LNCaP clone FGC (cell line): ENCODE results near the gene TLCD3B.

Experiments
- DNase-seq: peaks from one replicate; pipeline ENCODE4 v3.0.0-alpha.2; 2011; ENCODE audit warnings: low read depth
- H3K4me3 ChIP-seq: 2 replicates; pipeline ENCODE4 v1.5.1; 2011; ENCODE audit warnings: mild to moderate bottlenecking, low read depth, low read length, control low read depth
- CTCF ChIP-seq: IDR thresholded peaks from 2 replicates; pipeline ENCODE4 v1.5.1; 2012; ENCODE audit warnings: mild to moderate bottlenecking; ENCODE audit not compliant: control insufficient read depth, insufficient read depth; ENCODE audit errors: extremely low read depth

Gene TLCD3B

GRCh38 chr16:30030841-30031413, at the start of gene TLCD3B:
Gene TLCD3B, minus strand, starts transcription at chr16:30031271. Its CDS starts 744 bp downstream, at chr16:30030527.
- no peak within 1 kb of the TSS for H3K4me3 ChIP-seq
- no peak for TF ChIP-seq CTCF
- no peak for DNase-seq

- no peak overlapping the region for H3K4me3 ChIP-seq
- DNase-seq, result no peak
- no peak for TF ChIP-seq CTCF
These were observed 48.4 kb upstream of the TLCD3B start for GRCh38 chr16:30079480-30079879.

GRCh38 chr16:30078744-30079143, 47.7 kb upstream of the TLCD3B start:
- no peak for DNase-seq
- no peak for TF ChIP-seq CTCF
- no peak overlapping the region for H3K4me3 ChIP-seq

- DNase-seq, result no peak
- no peak overlapping the region for H3K4me3 ChIP-seq
- TF ChIP-seq CTCF, result no peak
These were observed 46.6 kb upstream of the TLCD3B start for GRCh38 chr16:30077656-30078055.

GRCh38 chr16:30076276-30076791, 45.3 kb upstream of the TLCD3B start:
- no peak for TF ChIP-seq CTCF
- no peak for DNase-seq
- H3K4me3 ChIP-seq, result peak overlapping the region; percentile 99

GRCh38 chr16:30075503-30076275, 44.6 kb upstream of the TLCD3B start, which contains the start of gene PPP4C:
Gene PPP4C, plus strand, starts transcription at chr16:30075994. Its CDS starts 384 bp downstream, at chr16:30076378.
- H3K4me3 ChIP-seq, result peak within 1 kb of the TSS; percentile 99
- peak; percentile 16; the same call in 1 of the 2 replicates for TF ChIP-seq CTCF
- no peak for DNase-seq

- no peak for DNase-seq
- no peak overlapping the region for H3K4me3 ChIP-seq
- no peak for TF ChIP-seq CTCF
These were observed 39.4 kb upstream of the TLCD3B start for GRCh38 chr16:30070490-30070889.
